ENCODE data around the gene PLIN4.

The PLIN4 gene

GRCh38 chr19:4488496-4488895, 29.8 kb downstream of the PLIN4 start:
- no peak for DNase-seq

DNA sequence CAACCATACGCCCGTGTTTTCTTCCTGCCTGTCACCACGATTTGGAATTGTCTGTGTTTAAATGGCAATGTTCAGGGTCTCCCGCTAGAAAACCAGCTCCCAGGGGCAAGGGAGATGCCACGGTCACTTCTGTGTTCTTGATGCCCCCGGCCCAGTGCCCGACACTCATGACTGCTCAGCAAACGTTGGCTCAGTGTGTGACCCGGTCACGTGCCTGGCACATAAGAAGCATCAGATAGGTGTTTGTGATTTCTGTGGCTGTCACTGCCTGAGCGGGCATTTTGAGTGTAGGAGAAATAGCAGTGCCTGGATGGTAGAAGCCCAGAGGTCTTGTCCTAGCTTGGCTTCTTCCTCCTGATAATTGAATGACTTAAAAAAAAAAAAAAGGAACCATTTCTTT, 30.7 kb downstream of the PLIN4 start:
- DNase-seq: no peak

GRCh38 chr19:4483385-4483784, 34.9 kb downstream of the PLIN4 start:
- DNase-seq: no peak

GRCh38 chr19:4482721-4483364, 35.4 kb downstream of the PLIN4 start:
- DNase-seq: no peak

DNA sequence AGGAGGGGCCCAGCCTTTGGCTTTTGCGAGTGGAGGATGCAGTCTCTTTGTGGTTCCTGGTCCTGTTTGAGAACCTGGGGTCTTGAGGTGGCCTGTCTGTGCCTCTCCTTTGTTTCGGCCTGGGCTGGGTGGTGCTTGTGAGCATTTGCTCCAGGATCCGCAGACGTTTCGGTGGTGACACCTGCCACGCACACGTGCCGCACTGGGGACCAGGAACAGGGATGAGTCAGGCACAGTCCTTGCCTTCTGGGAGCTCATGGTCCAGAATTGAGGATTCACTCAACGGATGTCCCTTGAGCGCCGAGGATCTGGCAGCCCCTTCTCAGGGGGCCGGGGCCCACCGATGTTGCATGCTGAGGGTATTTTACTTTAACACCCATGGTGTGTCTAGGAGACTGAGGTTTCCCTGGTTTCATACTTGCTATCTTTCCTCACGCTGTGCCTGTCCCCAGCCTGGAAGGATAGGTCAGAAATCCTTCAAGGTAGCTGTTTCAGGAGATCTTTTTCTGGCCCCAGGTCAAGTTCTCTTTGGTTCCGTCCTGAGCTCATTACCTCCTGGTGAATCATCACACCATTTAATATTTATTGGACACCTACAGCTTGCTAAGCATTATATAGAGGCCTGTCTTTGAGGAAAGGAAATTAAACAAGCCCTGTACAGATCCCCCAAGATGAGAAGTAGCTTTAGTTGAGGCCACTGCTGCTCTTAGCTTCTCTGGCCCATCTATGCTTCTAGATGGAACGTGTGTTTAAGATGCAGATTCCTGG, 41.1 kb downstream of the PLIN4 start:
- no peak for DNase-seq

GRCh38 chr19:4474514-4475022, 43.7 kb downstream of the PLIN4 start:
- peak; percentile 35 for DNase-seq

- DNase-seq: no peak
Measured at GRCh38 chr19:4473763-4474513, 44.3 kb downstream of the PLIN4 start.

- DNase-seq: no peak
Measured at GRCh38 chr19:4473011-4473762, 45.1 kb downstream of the PLIN4 start.

DNA sequence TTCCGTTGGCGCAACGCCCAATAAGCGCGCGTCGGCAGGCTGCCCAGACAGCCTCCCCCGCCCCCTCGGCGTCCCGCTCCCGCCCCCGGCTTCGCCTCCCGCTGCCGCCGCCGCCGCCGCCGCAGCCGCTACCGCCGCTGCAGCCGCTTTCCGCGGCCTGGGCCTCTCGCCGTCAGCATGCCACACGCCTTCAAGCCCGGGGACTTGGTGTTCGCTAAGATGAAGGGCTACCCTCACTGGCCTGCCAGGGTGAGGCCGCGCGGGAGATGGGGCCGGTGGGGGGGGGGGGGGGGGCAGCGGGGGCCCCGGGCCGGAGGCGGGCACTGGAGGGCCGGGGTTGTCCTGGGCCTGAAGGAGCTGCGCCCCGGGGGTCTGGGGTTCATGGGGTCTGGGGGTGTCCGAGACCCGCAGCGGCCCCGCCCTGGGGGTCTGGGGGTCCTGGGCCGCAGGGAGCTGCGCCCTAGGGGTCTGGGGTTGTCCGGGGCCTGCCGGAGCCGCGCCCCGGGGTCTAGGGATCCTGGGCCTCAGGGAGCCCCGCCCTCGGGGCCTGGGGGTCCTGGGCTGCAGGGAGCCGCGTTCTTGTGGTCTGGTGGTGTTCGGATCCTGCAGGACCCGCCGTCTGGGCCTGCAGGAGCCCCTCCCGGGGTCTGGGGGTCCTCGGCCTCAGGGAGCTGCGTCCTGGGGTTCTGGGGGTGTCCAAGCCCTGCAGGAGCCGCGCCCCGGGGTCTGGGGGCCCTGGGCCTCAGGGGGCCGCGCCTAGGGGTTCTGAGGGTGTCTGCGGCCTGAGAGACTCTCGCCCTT, 45.9 kb downstream of the PLIN4 start, which contains the start of gene HDGFL2:
HDGFL2 (plus strand) TSS at position 124 of the 801 bp plus-strand sequence; CDS start at position 178, 54 bp downstream.
- no peak for DNase-seq

- DNase-seq: peak; percentile 99
Measured at GRCh38 chr19:4471403-4472173, 46.7 kb downstream of the PLIN4 start.

DNA sequence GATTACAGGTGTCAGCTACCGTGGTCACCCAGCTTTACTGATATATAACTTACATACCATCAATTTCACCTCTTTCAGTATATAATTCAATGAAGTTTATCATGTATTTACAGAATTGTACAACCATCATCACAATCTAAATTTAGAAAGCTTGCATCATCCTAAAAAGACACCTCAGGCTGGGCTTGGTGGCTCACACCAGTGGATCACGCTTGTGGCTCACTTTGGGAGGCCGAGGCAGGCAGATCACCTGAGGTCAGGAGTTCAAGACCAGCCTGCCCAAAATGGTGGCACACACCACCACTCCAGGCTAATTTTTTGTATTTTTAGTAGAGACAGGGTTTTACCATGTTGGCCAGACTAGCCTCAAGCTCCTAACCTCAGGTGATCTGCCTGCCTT, 50.5 kb downstream of the PLIN4 start:
- DNase-seq: no peak

GRCh38 chr19:4464815-4465581, 53.3 kb downstream of the PLIN4 start:
- no peak for DNase-seq

DNA sequence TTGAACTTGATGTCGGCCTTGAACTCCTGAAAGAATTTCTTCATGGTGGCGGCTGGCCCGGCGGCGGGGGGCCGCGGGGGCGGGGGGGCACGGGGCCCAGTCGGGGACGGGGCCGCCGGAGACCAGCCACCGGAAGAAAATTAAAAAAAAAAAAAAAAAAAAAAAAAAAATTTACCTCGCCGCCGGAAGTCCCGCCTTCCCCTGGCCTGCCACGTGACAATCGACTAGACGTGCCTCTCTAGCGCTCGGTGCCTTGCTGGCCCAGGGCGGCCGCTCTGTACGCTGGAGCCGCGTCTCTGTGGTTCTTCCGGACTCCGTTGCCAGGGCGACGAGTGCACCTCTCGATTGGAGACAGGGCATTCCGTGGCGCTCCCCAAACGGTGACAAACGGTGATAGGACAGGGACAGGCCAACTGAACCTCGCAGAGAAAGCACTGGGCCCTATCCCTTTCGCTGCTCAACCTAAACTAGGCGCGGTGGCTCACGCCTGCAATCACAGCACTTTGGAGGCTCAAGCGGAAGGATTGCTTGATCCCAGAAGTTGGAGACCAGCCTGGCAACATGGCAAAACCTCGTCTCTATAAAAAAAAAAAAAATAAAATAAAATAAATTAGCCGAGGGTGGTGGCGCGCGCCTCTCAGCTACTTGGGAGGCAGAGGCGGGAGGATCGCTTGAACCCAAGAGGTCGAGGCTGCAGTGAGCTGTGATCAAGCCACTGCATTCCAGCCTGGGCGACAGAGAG, 60.5 kb downstream of the PLIN4 start, which contains the start of gene UBXN6:
UBXN6 (minus strand) TSS at position 141 of the 742 bp plus-strand sequence; CDS start at position 44, 97 bp downstream.
- DNase-seq: peak; percentile 98

- peak; percentile 27 for DNase-seq
Measured at GRCh38 chr19:4456843-4457653, 61.2 kb downstream of the PLIN4 start.

DNA sequence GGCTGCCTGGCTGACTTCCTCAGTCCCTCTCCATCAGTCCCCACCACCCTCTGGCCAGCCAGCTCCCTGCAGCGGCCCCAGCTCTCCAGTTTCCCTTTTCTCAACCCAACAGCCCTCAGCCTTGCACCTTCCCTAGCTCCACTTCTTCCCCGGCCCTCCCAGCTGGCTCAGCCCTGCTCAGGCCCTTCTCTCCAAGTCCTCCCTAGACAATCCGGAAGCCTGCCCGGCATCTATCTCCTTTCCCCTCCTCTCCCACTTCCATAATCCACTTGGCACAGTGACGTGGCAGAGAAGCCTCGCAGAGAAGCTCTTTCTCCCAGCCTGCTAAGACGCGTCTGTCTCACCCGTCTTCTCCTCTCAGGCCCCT, 61.8 kb downstream of the PLIN4 start:
- DNase-seq: no peak

- no peak for DNase-seq
Measured at GRCh38 chr19:4455719-4456475, 62.4 kb downstream of the PLIN4 start.
